ENCODE measurements around the gene KIAA0040. TPM values are rescaled to one million over a fixed set of nuclear protein-coding genes. Genes with fewer than 3 reads are reported as not detected.

The KIAA0040 gene
- total RNA-seq, 1 donor from 2014 or later = 9.7 TPM

DNA sequence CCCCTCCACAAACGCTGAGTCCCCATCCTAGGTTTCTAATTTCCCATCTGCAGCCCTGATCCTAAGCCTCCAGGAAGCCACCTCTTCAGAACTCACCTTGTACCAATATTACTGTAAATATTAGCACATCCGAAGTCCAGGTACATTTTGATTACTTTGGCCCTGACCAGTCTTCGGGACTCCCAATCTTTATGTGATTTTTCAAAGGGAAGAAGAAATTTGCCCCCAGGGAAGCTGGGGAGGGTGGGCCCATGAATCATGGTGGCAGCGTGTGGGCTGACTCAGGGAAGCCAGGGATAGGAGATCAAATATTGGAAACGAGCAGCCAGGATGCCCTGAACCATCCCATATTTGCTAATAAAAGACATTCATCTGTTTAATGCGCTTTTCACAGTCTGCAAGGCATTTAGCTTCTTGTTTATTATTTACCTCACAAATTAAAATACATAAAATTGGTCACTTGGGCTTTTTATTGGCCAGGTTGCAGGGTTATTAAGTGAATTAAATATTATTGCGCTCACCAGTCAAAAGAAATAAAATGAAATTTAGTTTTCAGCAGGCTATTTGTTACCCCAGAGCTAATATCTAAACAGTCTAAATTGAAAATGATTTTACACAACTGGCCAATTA lies 46.6 kb downstream of the KIAA0040 start:
- Histone ChIP-seq H3K36me3 (ENCODE audit: control insufficient read depth, insufficient read depth, low read length) (no peaks in the 10 kb centered on the region), H3K4me3 (ENCODE audit: low read depth, low read length) (no peak overlapping the region), H3K27me3 (ENCODE audit: control insufficient read depth, insufficient read depth, low read length) (peaks cover 6% of the 10 kb centered on the region)
- TF ChIP-seq, protein P1, sequence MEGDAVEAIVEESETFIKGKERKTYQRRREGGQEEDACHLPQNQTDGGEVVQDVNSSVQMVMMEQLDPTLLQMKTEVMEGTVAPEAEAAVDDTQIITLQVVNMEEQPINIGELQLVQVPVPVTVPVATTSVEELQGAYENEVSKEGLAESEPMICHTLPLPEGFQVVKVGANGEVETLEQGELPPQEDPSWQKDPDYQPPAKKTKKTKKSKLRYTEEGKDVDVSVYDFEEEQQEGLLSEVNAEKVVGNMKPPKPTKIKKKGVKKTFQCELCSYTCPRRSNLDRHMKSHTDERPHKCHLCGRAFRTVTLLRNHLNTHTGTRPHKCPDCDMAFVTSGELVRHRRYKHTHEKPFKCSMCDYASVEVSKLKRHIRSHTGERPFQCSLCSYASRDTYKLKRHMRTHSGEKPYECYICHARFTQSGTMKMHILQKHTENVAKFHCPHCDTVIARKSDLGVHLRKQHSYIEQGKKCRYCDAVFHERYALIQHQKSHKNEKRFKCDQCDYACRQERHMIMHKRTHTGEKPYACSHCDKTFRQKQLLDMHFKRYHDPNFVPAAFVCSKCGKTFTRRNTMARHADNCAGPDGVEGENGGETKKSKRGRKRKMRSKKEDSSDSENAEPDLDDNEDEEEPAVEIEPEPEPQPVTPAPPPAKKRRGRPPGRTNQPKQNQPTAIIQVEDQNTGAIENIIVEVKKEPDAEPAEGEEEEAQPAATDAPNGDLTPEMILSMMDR (IDR thresholded peaks at IDR 0.05; ENCODE audit: insufficient read depth, low read length, poor library complexity, severe bottlenecking) = no peak
- no peak for DNase-seq (ENCODE audit: low read depth)

- Histone ChIP-seq H3K27me3 (ENCODE audit: control insufficient read depth, insufficient read depth, low read length) (peaks cover 4% of the 10 kb centered on the region), H3K36me3 (ENCODE audit: control insufficient read depth, insufficient read depth, low read length) (no peaks in the 10 kb centered on the region), H3K4me3 (ENCODE audit: low read depth, low read length) (no peak overlapping the region)
- TF ChIP-seq, protein P1 (IDR thresholded peaks at IDR 0.05; ENCODE audit: insufficient read depth, low read length, poor library complexity, severe bottlenecking) = no peak
- DNase-seq (ENCODE audit: low read depth) = no peak
Observed at GRCh38 chr1:175138579-175138978, 54.0 kb downstream of the KIAA0040 start.

- no peak for DNase-seq (ENCODE audit: low read depth)
- no peaks in the 10 kb centered on the region for H3K36me3 ChIP-seq (ENCODE audit: control insufficient read depth, insufficient read depth, low read length)
- peaks cover 4% of the 10 kb centered on the region for H3K27me3 ChIP-seq (ENCODE audit: control insufficient read depth, insufficient read depth, low read length)
- no peak overlapping the region for H3K4me3 ChIP-seq (ENCODE audit: low read depth, low read length)
- TF ChIP-seq, protein P1 (IDR thresholded peaks at IDR 0.05; ENCODE audit: insufficient read depth, low read length, poor library complexity, severe bottlenecking) = no peak
Observed at GRCh38 chr1:175137369-175137768, 55.2 kb downstream of the KIAA0040 start.

DNA sequence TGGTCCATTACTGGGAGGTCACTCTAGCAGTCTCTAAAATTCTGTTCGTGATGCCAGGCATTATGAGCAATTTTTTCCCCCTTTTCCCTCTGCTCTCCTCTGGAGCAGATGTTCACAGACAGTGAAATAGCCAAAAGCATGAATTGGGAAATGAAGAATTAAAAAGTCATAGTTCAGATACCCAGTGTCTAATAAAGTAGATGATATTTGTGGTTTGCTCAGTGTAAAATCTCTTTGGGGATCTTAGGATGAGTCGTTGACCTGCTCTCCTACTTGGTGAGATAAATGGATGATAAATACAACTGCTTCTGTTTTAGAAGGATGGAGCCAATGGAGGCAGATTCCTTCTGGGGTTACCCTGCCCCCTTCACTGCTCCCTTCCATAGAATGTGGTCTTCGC lies 56.3 kb downstream of the KIAA0040 start:
- Histone ChIP-seq H3K4me3 (ENCODE audit: low read depth, low read length) (no peak overlapping the region), H3K36me3 (ENCODE audit: control insufficient read depth, insufficient read depth, low read length) (no peaks in the 10 kb centered on the region), H3K27me3 (ENCODE audit: control insufficient read depth, insufficient read depth, low read length) (peaks cover 4% of the 10 kb centered on the region)
- no peak for DNase-seq (ENCODE audit: low read depth)
- TF ChIP-seq, protein P1 (IDR thresholded peaks at IDR 0.05; ENCODE audit: insufficient read depth, low read length, poor library complexity, severe bottlenecking) = no peak

DNA sequence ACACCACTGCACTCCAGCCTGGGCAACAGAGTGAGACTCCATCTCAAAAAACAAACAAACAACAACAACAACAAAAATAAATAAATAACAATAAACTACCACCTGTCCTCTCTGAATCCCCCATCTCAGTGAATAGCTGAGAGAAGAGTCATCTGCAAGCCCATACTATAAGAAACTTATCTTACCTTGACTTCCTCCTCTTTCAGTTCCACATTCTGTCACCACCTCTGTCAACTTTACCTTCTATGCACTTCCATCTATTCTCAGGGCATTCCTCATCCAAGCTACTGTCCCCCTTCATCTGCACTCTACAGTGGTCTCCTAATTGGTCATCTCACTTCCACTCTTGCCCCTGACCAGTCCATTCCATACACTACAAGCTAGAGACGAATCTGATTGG lies 58.1 kb downstream of the KIAA0040 start:
- no peaks in the 10 kb centered on the region for H3K36me3 ChIP-seq (ENCODE audit: control insufficient read depth, insufficient read depth, low read length)
- H3K27me3 ChIP-seq (ENCODE audit: control insufficient read depth, insufficient read depth, low read length) = peaks cover 4% of the 10 kb centered on the region
- DNase-seq (ENCODE audit: low read depth) = no peak
- TF ChIP-seq, protein P1 (IDR thresholded peaks at IDR 0.05; ENCODE audit: insufficient read depth, low read length, poor library complexity, severe bottlenecking) = no peak
- H3K4me3 ChIP-seq (ENCODE audit: low read depth, low read length) = no peak overlapping the region
